ENCODE data around the gene KLK6.

Gene KLK6
- total RNA-seq, result 0 reads per million in 3 experiments

- DNase-seq, result no peak
Measured at GRCh38 chr19:50969413-50969760, at the start of gene KLK6. TSS of gene KLK6 (minus strand) at chr19:50969591. CDS start at chr19:50968104, 1,487 bp downstream.

GRCh38 chr19:51018745-51019543 is 49.6 kb upstream of the KLK6 start:
- no peak for DNase-seq

- DNase-seq, result no peak
Measured at GRCh38 chr19:51016798-51017683, 47.6 kb upstream of the KLK6 start.

- DNase-seq, result no peak
Measured at GRCh38 chr19:51015691-51016267, 46.4 kb upstream of the KLK6 start.

GRCh38 chr19:51014242-51014641 is 44.9 kb upstream of the KLK6 start:
- no peak for DNase-seq

GRCh38 chr19:51012661-51013190 is 43.3 kb upstream of the KLK6 start:
- no peak for DNase-seq

- no peak for DNase-seq
Measured at GRCh38 chr19:51010066-51010795, 40.8 kb upstream of the KLK6 start.

- no peak for DNase-seq
Measured at GRCh38 chr19:51009061-51009891, 39.9 kb upstream of the KLK6 start.

GRCh38 chr19:51007488-51007887 is 38.1 kb upstream of the KLK6 start:
- no peak for DNase-seq

GRCh38 chr19:51006406-51006805 is 37.0 kb upstream of the KLK6 start:
- no peak for DNase-seq

- no peak for DNase-seq
Measured at GRCh38 chr19:51005248-51005647, 35.9 kb upstream of the KLK6 start.

GRCh38 chr19:51003316-51003715 is 33.9 kb upstream of the KLK6 start:
- DNase-seq, result no peak

GRCh38 chr19:51002542-51003311 is 33.3 kb upstream of the KLK6 start:
- DNase-seq, result no peak

GRCh38 chr19:51002089-51002532 is 32.7 kb upstream of the KLK6 start:
- no peak for DNase-seq

- no peak for DNase-seq
Measured at GRCh38 chr19:51001515-51001914, 32.1 kb upstream of the KLK6 start, which contains the start of gene KLK8. TSS of gene KLK8 (minus strand) at chr19:51001604. CDS start at chr19:51001167, 437 bp downstream.

GRCh38 chr19:51000981-51001380 is 31.6 kb upstream of the KLK6 start:
- DNase-seq, result no peak

GRCh38 chr19:51000426-51000825 is 31.0 kb upstream of the KLK6 start:
- no peak for DNase-seq

- DNase-seq, result no peak
Measured at GRCh38 chr19:50998686-50999085, 29.3 kb upstream of the KLK6 start.

GRCh38 chr19:50998061-50998460 is 28.7 kb upstream of the KLK6 start:
- no peak for DNase-seq

GRCh38 chr19:50994129-50994528 is 24.7 kb upstream of the KLK6 start:
- DNase-seq, result no peak

GRCh38 chr19:50992666-50993035 is 23.3 kb upstream of the KLK6 start:
- no peak for DNase-seq
